SK-N-SH treated with all-trans-retinoic acid at 6 μM for 48 hours (cell line): Measurements from ENCODE around the gene CLNK.

Source experiments
- ATAC-seq: fragments of 200-7000 bp; cut with Tn5 transposase; 3 replicates; pipeline ENCODE4 v1.9.1; 2020; ENCODE audit warnings: mild to moderate bottlenecking, moderate library complexity
- ARNTL ChIP-seq: fragments of 450-650 bp; formaldehyde crosslinking; IDR thresholded peaks from 2 replicates; pipeline ENCODE4 v1.5.0; 2020; ENCODE audit warnings: low read depth, mild to moderate bottlenecking, moderate library complexity, borderline replicate concordance
- BACH2 ChIP-seq: fragments of 250-450 bp; sonication (Bioruptor Pico); IDR thresholded peaks from 2 replicates; pipeline ENCODE4 v1.9.0; 2021; ENCODE audit warnings: mild to moderate bottlenecking, borderline replicate concordance
- CSDC2 ChIP-seq: fragments of 250-450 bp; sonication (Bioruptor Pico); IDR thresholded peaks from 2 replicates; pipeline ENCODE4 v1.5.0; 2020; ENCODE audit warnings: mild to moderate bottlenecking, moderate library complexity
- CSRNP3 ChIP-seq: fragments of 250-450 bp; sonication (Bioruptor Pico); IDR thresholded peaks from 2 replicates; pipeline ENCODE4 v1.5.1; 2021; ENCODE audit warnings: mild to moderate bottlenecking, moderate library complexity
- ESRRG ChIP-seq: fragments of 250-450 bp; sonication (Bioruptor Pico); IDR thresholded peaks from 2 replicates; pipeline ENCODE4 v1.6.1; 2021; ENCODE audit warnings: mild to moderate bottlenecking
- OSR1 ChIP-seq: fragments of 250-450 bp; sonication (Bioruptor Pico); IDR thresholded peaks from 2 replicates; pipeline ENCODE4 v1.8.0; 2022; ENCODE audit warnings: moderate library complexity, mild to moderate bottlenecking, inconsistent platforms
- PATZ1 ChIP-seq: fragments of 250-450 bp; sonication (Bioruptor Pico); IDR thresholded peaks from 2 replicates; pipeline ENCODE4 v1.8.0; 2020; ENCODE audit warnings: mild to moderate bottlenecking, moderate library complexity, borderline replicate concordance
- POU6F1 ChIP-seq: fragments of 250-450 bp; sonication (Bioruptor Pico); IDR thresholded peaks from 2 replicates; pipeline ENCODE4 v1.8.0; 2021; ENCODE audit warnings: low read depth, mild to moderate bottlenecking, moderate library complexity, borderline replicate concordance
- PPARA ChIP-seq: fragments of 250-450 bp; sonication (Bioruptor Pico); IDR thresholded peaks from 2 replicates; pipeline ENCODE4 v1.5.0; 2020; ENCODE audit warnings: mild to moderate bottlenecking, borderline replicate concordance
- RARB ChIP-seq: fragments of 250-450 bp; sonication (Bioruptor Pico); IDR thresholded peaks from 2 replicates; pipeline ENCODE4 v1.8.0; 2021; ENCODE audit warnings: mild to moderate bottlenecking, moderate library complexity
- SNAI2 ChIP-seq: fragments of 250-450 bp; sonication (Bioruptor Pico); IDR thresholded peaks from 2 replicates; pipeline ENCODE4 v1.5.0; 2020; ENCODE audit warnings: mild to moderate bottlenecking, moderate library complexity
- TCF4 ChIP-seq: fragments of 250-450 bp; sonication (Bioruptor Pico); IDR thresholded peaks from 2 replicates; pipeline ENCODE4 v1.8.0; 2021; ENCODE audit warnings: mild to moderate bottlenecking, moderate library complexity, borderline replicate concordance
- TOX ChIP-seq: fragments of 250-450 bp; sonication (Bioruptor Pico); IDR thresholded peaks from 2 replicates; pipeline ENCODE4 v1.8.0; 2021; ENCODE audit warnings: mild to moderate bottlenecking, moderate library complexity, borderline replicate concordance
- TSHZ2 ChIP-seq: fragments of 250-450 bp; sonication (Bioruptor Pico); IDR thresholded peaks from 2 replicates; pipeline ENCODE4 v1.5.0; 2020; ENCODE audit warnings: mild to moderate bottlenecking, moderate library complexity
- ZC3H10 ChIP-seq: fragments of 250-450 bp; sonication (Bioruptor Pico); IDR thresholded peaks from 2 replicates; pipeline ENCODE4 v1.5.1; 2021; ENCODE audit warnings: mild to moderate bottlenecking, moderate library complexity
- ZFP3 ChIP-seq: fragments of 250-450 bp; sonication (Bioruptor Pico); IDR thresholded peaks from 2 replicates; pipeline ENCODE4 v1.5.0; 2020; ENCODE audit warnings: mild to moderate bottlenecking, moderate library complexity
- ZFP30 ChIP-seq: fragments of 450-650 bp; formaldehyde crosslinking; IDR thresholded peaks from 2 replicates; pipeline ENCODE4 v1.5.0; 2022; ENCODE audit warnings: mild to moderate bottlenecking, moderate library complexity
- ZNF565 ChIP-seq: fragments of 450-650 bp; formaldehyde crosslinking; conservative IDR thresholded peaks from 2 replicates; pipeline ENCODE4 v1.5.0; 2020; ENCODE audit warnings: low read depth, mild to moderate bottlenecking, moderate library complexity
- ZNF70 ChIP-seq: fragments of 450-650 bp; formaldehyde crosslinking; IDR thresholded peaks from 2 replicates; pipeline ENCODE4 v1.5.0; 2020; ENCODE audit warnings: mild to moderate bottlenecking, moderate library complexity
- ZNF8 ChIP-seq: fragments of 450-650 bp; formaldehyde crosslinking; IDR thresholded peaks from 2 replicates; pipeline ENCODE4 v1.5.0; 2020; ENCODE audit warnings: mild to moderate bottlenecking, moderate library complexity

Gene CLNK

GRCh38 chr4:10470505-10470904, 214.1 kb downstream of the CLNK start (continued):
- TF ChIP-seq CSDC2 (CRISPR knock-in tag) (no peak), ARNTL (CRISPR knock-in tag) (no peak), TOX (CRISPR knock-in tag) (no peak)

GRCh38 chr4:10466161-10466560, 218.4 kb downstream of the CLNK start:
- TF ChIP-seq ZFP3 (CRISPR knock-in tag), result no peak
- TF ChIP-seq ZFP30 (CRISPR knock-in tag), result no peak
- no peak for TF ChIP-seq ZC3H10
- TF ChIP-seq ZNF8 (CRISPR knock-in tag), result no peak
- TF ChIP-seq SNAI2 (CRISPR knock-in tag), result no peak
- TF ChIP-seq PPARA (CRISPR knock-in tag), result no peak
- TF ChIP-seq TSHZ2, result no peak
- TF ChIP-seq POU6F1 (CRISPR knock-in tag), result no peak
- TF ChIP-seq RARB, result no peak
- TF ChIP-seq TCF4 (CRISPR knock-in tag), result no peak
- no peak for TF ChIP-seq CSDC2 (CRISPR knock-in tag)
- TF ChIP-seq, all 23 proteins: peak for 0
- ATAC-seq, result no peak

- TF ChIP-seq TCF4 (CRISPR knock-in tag), result no peak
- no peak for TF ChIP-seq ZNF70 (CRISPR knock-in tag)
- TF ChIP-seq BACH2 (CRISPR knock-in tag), result no peak
- TF ChIP-seq ZNF565 (CRISPR knock-in tag), result no peak
- TF ChIP-seq POU6F1 (CRISPR knock-in tag), result no peak
- no peak for ATAC-seq
Observed at GRCh38 chr4:10462876-10463275, 221.7 kb downstream of the CLNK start.

- no peak for ATAC-seq
- no peak for TF ChIP-seq ZFP30 (CRISPR knock-in tag)
- no peak for TF ChIP-seq PPARA (CRISPR knock-in tag)
- no peak for TF ChIP-seq TOX (CRISPR knock-in tag)
- TF ChIP-seq RARB, result no peak
- TF ChIP-seq POU6F1 (CRISPR knock-in tag), result no peak
- TF ChIP-seq ARNTL (CRISPR knock-in tag), result no peak
- no peak for TF ChIP-seq BACH2 (CRISPR knock-in tag)
- no peak for TF ChIP-seq TSHZ2
- TF ChIP-seq SNAI2 (CRISPR knock-in tag), result no peak
- no peak for TF ChIP-seq ZNF70 (CRISPR knock-in tag)
- no peak for TF ChIP-seq OSR1 (CRISPR knock-in tag)
- no peak for TF ChIP-seq ZFP3 (CRISPR knock-in tag)
- no peak for TF ChIP-seq CSRNP3
- no peak for TF ChIP-seq PATZ1 (CRISPR knock-in tag)
- TF ChIP-seq ESRRG (CRISPR knock-in tag), result no peak
- TF ChIP-seq ZC3H10, result no peak
Observed at GRCh38 chr4:10461850-10462400, 222.6 kb downstream of the CLNK start.
